Activated CD8-positive, alpha-beta T cell treated with anti-CD3 and anti-CD28 coated beads for 36 hours (primary cell): Measurements from ENCODE around the gene STAC2. TPM values are rescaled to one million over a fixed set of nuclear protein-coding genes. Genes with fewer than 3 reads are reported as not detected.

Experiments
- ATAC-seq: fragments of 200-7000 bp; cut with Tn5 transposase; one replicate; pipeline ENCODE4 v1.10.0; 2021; ENCODE audit warnings: mild to moderate bottlenecking, moderate library complexity
- CTCF ChIA-PET: fragments of 350-600 bp; sonication (Branson Sonifier 250); formaldehyde crosslinking; loops from one replicate; lab custom pipeline; 2021; ENCODE audit warnings: antibody characterized with exemption; lab: Charles Lee
- POLR2A ChIA-PET: fragments of 350-600 bp; sonication (Branson Sonifier 250); formaldehyde crosslinking; loops from one replicate; lab custom pipeline; 2021; ENCODE audit warnings: antibody characterized with exemption; lab: Charles Lee
- DNase-seq: peaks from one replicate; pipeline ENCODE4 v3.0.0-alpha.2; 2020
- H3K27ac Mint-ChIP-seq: one replicate; pipeline ENCODE4 v1.8.0; 2021; ENCODE audit warnings: mild to moderate bottlenecking, mixed read lengths
- H3K27me3 Mint-ChIP-seq: one replicate; pipeline ENCODE4 v1.8.0; 2021; ENCODE audit warnings: mixed read lengths
- H3K36me3 Mint-ChIP-seq: one replicate; pipeline ENCODE4 v1.8.0; 2021; ENCODE audit warnings: low read depth, mixed read lengths
- H3K4me1 Mint-ChIP-seq: one replicate; pipeline ENCODE4 v1.8.0; 2021; ENCODE audit warnings: low read depth, mixed read lengths
- H3K4me3 Mint-ChIP-seq: one replicate; pipeline ENCODE4 v1.8.0; 2021; ENCODE audit warnings: mild to moderate bottlenecking, moderate library complexity, mixed read lengths
- H3K9me3 Mint-ChIP-seq: one replicate; pipeline ENCODE4 v1.8.0; 2021; ENCODE audit warnings: mixed read lengths
- CTCF ChIP-seq: fragments of 200-600 bp; IDR thresholded peaks from one replicate; pipeline ENCODE4 v1.8.0; 2022; ENCODE audit warnings: antibody characterized with exemption, mild to moderate bottlenecking
- intact Hi-C: fragments of 100-400 bp; cut with micrococcal nuclease; formaldehyde crosslinking; loops from one replicate; pipeline ENCODE4 v1.10.0; 2022
- total RNA-seq, 2 experiments: library from RNA; stranded (reverse); gene quantifications; one replicate each; pipeline ENCODE4 v1.2.3, GENCODE V29; 2021

STAC2 gene
- under 1 TPM; 0.47 to 0.56 TPM for total RNA-seq

DNA sequence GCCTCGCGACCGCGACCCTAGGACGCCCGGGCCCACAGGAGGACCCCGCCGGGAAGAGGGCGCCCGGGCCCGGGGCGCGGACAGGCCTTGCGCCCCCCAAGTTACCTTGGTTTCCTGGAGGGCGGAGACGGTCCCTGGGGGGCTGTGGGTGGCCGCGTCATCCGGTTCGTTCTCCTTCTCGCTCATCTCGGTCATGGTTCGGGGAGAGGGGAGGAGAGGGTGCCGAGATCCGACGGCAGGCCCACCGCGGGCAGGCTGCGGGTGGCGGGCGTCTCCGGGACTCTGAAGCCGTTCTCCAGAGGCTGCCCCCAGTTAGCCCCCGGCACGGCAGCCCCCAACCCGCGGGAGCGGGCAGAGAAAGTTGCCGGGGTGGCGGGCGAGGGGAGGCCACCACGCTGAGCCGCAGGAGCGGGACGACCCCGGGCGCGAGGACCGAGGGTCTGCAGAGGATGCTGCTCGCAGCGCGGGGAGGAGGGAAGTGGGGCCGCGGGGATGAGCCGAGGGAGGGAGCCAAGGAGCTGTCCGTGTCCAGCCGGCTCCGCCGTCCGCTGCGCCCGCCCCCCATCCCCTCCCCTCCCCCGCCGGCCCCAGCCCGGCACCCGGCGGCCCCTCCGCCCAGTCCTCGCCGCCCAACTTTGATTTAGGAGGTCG is at the start of gene STAC2:
TSS of gene STAC2 (minus strand) at position 638 of the 651 bp plus-strand sequence. CDS start at position 195, 443 bp downstream.
- intact Hi-C loops, result no loop called here
- POLR2A ChIA-PET, result interaction anchor here (1.0 to 1.3 kb wide), 2 partner anchors 22 to 26 kb away, joined by 3 to 4 read pairs; partner anchors contain the start of gene RPL19
- H3K9me3 Mint-ChIP-seq, result no peaks in the 10 kb centered on the region
- TF ChIP-seq CTCF, result no peak
- CTCF ChIA-PET, result interaction anchor here (0.8 to 1.2 kb wide), 4 partner anchors 16 to 61 kb away, joined by 3 to 8 read pairs (median 4); no protein-coding TSS in a partner anchor
- peaks cover 29% of the 10 kb centered on the region for H3K27me3 Mint-ChIP-seq
- peak; percentile 37 for ATAC-seq
- peak; percentile 49 for DNase-seq
- no peaks in the 10 kb centered on the region for H3K36me3 Mint-ChIP-seq
- peaks cover 10% of the 10 kb centered on the region for H3K4me1 Mint-ChIP-seq
- peak within 1 kb of the TSS; percentile 76 for H3K4me3 Mint-ChIP-seq
- H3K27ac Mint-ChIP-seq, result no peak within 1 kb of the TSS

- ChIA-PET POLR2A (no interaction called here), CTCF (interaction anchor here (1.0 to 1.2 kb wide), 2 partner anchors 27 to 180 kb away, joined by 4 read pairs; partner anchors contain the start of gene MED1)
- no peak for TF ChIP-seq CTCF
- H3K36me3 Mint-ChIP-seq, result peaks cover 4% of the 10 kb centered on the region
- DNase-seq, result no peak
- no peak for ATAC-seq
- no peaks in the 10 kb centered on the region for H3K4me1 Mint-ChIP-seq
- intact Hi-C loops, result no loop called here
- H3K27ac Mint-ChIP-seq, result no peak overlapping the region
- H3K9me3 Mint-ChIP-seq, result no peaks in the 10 kb centered on the region
- H3K4me3 Mint-ChIP-seq, result no peak overlapping the region
- H3K27me3 Mint-ChIP-seq, result no peaks in the 10 kb centered on the region
Observed at GRCh38 chr17:39271546-39271945, 45.8 kb upstream of the STAC2 start.

DNA sequence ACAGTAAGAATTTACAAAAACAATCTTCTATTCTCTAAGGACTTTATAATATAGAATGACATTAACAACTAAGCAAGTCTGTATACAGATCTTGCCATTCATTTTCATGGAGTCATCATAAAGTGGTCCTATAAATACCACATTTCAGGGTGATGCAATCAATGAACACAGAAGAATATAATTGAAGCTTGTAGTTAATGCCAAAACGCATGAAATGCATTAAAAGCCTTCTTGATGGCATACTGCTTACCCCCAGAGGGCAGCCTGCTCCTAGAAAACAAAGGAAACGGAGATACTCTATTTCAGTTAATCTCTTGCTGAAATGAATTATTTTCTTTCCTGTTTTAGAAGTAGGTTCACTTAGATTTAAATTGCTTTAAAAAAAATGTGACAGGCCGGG is 45.2 kb upstream of the STAC2 start:
- H3K27me3 Mint-ChIP-seq, result no peaks in the 10 kb centered on the region
- no peak overlapping the region for H3K27ac Mint-ChIP-seq
- intact Hi-C loops, result no loop called here
- H3K36me3 Mint-ChIP-seq, result peaks cover 4% of the 10 kb centered on the region
- H3K9me3 Mint-ChIP-seq, result no peaks in the 10 kb centered on the region
- TF ChIP-seq CTCF, result no peak
- POLR2A ChIA-PET, result interaction anchor here (1.5 kb wide), 1 partner anchor 130 kb away, joined by 4 read pairs; the partner anchor contains the start of gene FBXL20
- ATAC-seq, result no peak
- peak; percentile 29 for DNase-seq
- CTCF ChIA-PET, result interaction anchor here (0.7 to 1.2 kb wide), 5 partner anchors 16 to 191 kb away, joined by 3 to 4 read pairs (median 4); partner anchors contain the start of gene MED1
- no peaks in the 10 kb centered on the region for H3K4me1 Mint-ChIP-seq
- H3K4me3 Mint-ChIP-seq, result no peak overlapping the region

DNA sequence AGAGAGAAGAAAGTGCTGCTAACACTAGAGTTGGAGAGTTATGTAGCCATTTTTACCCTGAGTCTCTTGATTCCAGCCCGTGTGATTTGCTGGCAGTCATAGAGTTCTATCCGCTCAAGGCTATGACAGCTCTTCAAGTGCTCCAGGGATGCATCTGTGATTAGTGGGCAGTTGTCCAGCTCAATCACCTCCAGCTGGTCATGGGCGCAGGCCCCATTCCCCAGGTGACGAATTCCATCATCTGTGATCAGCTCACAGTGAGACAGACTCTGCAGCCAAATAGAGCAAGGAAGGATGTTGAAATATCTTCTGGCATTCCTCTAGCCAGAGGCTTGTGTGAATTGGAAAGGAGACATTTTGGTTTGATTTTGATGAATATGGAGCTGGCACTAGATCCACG is 38.4 kb upstream of the STAC2 start:
- H3K36me3 Mint-ChIP-seq, result peaks cover 8% of the 10 kb centered on the region
- TF ChIP-seq CTCF, result no peak
- H3K4me1 Mint-ChIP-seq, result no peaks in the 10 kb centered on the region
- H3K27ac Mint-ChIP-seq, result no peak overlapping the region
- no peaks in the 10 kb centered on the region for H3K9me3 Mint-ChIP-seq
- ChIA-PET POLR2A (no interaction called here), CTCF (interaction anchor here (1.3 to 1.4 kb wide), 2 partner anchors 24 to 25 kb away, joined by 3 read pairs; no protein-coding TSS in a partner anchor)
- no peak for DNase-seq
- intact Hi-C loops, result no loop called here
- H3K4me3 Mint-ChIP-seq, result no peak overlapping the region
- no peaks in the 10 kb centered on the region for H3K27me3 Mint-ChIP-seq
- no peak for ATAC-seq

GRCh38 chr17:39261286-39261685 is 35.5 kb upstream of the STAC2 start:
- ATAC-seq (peak; percentile 69), DNase-seq (peak; percentile 66)
- Mint-ChIP-seq H3K9me3 (no peaks in the 10 kb centered on the region), H3K27ac (no peak overlapping the region), H3K27me3 (no peaks in the 10 kb centered on the region), H3K36me3 (peaks cover 14% of the 10 kb centered on the region), H3K4me1 (no peaks in the 10 kb centered on the region), H3K4me3 (no peak overlapping the region)
- TF ChIP-seq CTCF, result peak; percentile 45
- intact Hi-C loops, result no loop called here
- ChIA-PET CTCF (interaction anchor here (1.0 to 1.3 kb wide), 2 partner anchors 9 to 23 kb away, joined by 3 to 5 read pairs; no protein-coding TSS in a partner anchor), POLR2A (no interaction called here)
